ENCODE data around the gene SMIM44. TPM values are rescaled to one million over a fixed set of nuclear protein-coding genes. Genes with fewer than 3 reads are reported as not detected.
A peak's percentile ranks its signal among the peaks of the same experiment; 100 is the strongest.

Gene SMIM44
- total RNA-seq, 1 donor from 2014 or later, result not detected

- Histone ChIP-seq H3K4me3 (peak within 1 kb of the TSS; percentile 93 to 97), H3K36me3 (peaks cover 0 to 3% of the 10 kb centered on the region in 2 donors), H3K4me1 (peaks cover 48% of the 10 kb centered on the region), H3K9me3 (no peaks in the 10 kb centered on the region), H3K27me3 (no peaks in the 10 kb centered on the region), H3K27ac (peak within 1 kb of the TSS; percentile 96)
- no peak for TF ChIP-seq CTCF (IDR thresholded peaks at IDR 0.05)
- TF ChIP-seq POLR2A (IDR thresholded peaks at IDR 0.05), result peak in 1 of 2 donors; percentile 82
- TF ChIP-seq POLR2AphosphoS5 (IDR thresholded peaks at IDR 0.05; ENCODE audit: insufficient read depth in 1 of 2, low read depth in 1 of 2), result peak; percentile 82 to 93
- DNase-seq (ENCODE audit: extremely low spot score in 2 of 2), result peak in 1 of 2 donors; percentile 98
- intact Hi-C loops (cut with DNase I), result no loop called here
These were observed 22.6 kb upstream of the SMIM44 start, which contains the start of gene FZR1 for GRCh38 chr19:3505598-3506383. TSS of gene FZR1 (plus strand) at chr19:3506311. CDS start at chr19:3522990, 16,679 bp downstream.

GRCh38 chr19:3504735-3505134 lies 21.5 kb upstream of the SMIM44 start:
- Histone ChIP-seq H3K36me3 (no peaks in the 10 kb centered on the region), H3K4me1 (peaks cover 46% of the 10 kb centered on the region), H3K27ac (no peak overlapping the region), H3K27me3 (no peaks in the 10 kb centered on the region), H3K4me3 (no peak overlapping the region), H3K9me3 (no peaks in the 10 kb centered on the region)
- intact Hi-C loops (cut with DNase I), result no loop called here
- no peak for DNase-seq (ENCODE audit: extremely low spot score in 2 of 2)
- TF ChIP-seq CTCF (IDR thresholded peaks at IDR 0.05), result no peak
- TF ChIP-seq POLR2A (IDR thresholded peaks at IDR 0.05), result no peak
- no peak for TF ChIP-seq POLR2AphosphoS5 (IDR thresholded peaks at IDR 0.05; ENCODE audit: insufficient read depth in 1 of 2, low read depth in 1 of 2)

GRCh38 chr19:3503036-3503572 lies 19.9 kb upstream of the SMIM44 start:
- Histone ChIP-seq H3K4me3 (no peak overlapping the region), H3K27me3 (no peaks in the 10 kb centered on the region), H3K4me1 (peaks cover 39% of the 10 kb centered on the region), H3K36me3 (no peaks in the 10 kb centered on the region), H3K27ac (no peak overlapping the region), H3K9me3 (no peaks in the 10 kb centered on the region)
- intact Hi-C loops (cut with DNase I), result no loop called here
- DNase-seq (ENCODE audit: extremely low spot score in 2 of 2), result no peak
- TF ChIP-seq CTCF (IDR thresholded peaks at IDR 0.05), result no peak
- TF ChIP-seq POLR2A (IDR thresholded peaks at IDR 0.05), result no peak
- no peak for TF ChIP-seq POLR2AphosphoS5 (IDR thresholded peaks at IDR 0.05; ENCODE audit: insufficient read depth in 1 of 2, low read depth in 1 of 2)

- Histone ChIP-seq H3K27me3 (no peaks in the 10 kb centered on the region), H3K4me1 (peaks cover 26% of the 10 kb centered on the region), H3K36me3 (no peaks in the 10 kb centered on the region), H3K9me3 (no peaks in the 10 kb centered on the region), H3K27ac (no peak overlapping the region), H3K4me3 (no peak overlapping the region)
- no peak for DNase-seq (ENCODE audit: extremely low spot score in 2 of 2)
- intact Hi-C loops (cut with DNase I), result no loop called here
- TF ChIP-seq CTCF (IDR thresholded peaks at IDR 0.05) (no peak), POLR2A (IDR thresholded peaks at IDR 0.05) (no peak), POLR2AphosphoS5 (IDR thresholded peaks at IDR 0.05; ENCODE audit: insufficient read depth in 1 of 2, low read depth in 1 of 2) (no peak)
These were observed 18.5 kb upstream of the SMIM44 start for GRCh38 chr19:3501780-3502179.
